Activated gamma-delta T cell (primary cell): Measurements from ENCODE around the gene GFOD2.
A peak's percentile ranks its signal among the peaks of the same experiment; 100 is the strongest.
"Not testable (repeated sequence)": the region's sequence is repeated elsewhere in the genome, so short reads cannot be mapped to it uniquely, and the experiment has no call there.

Source experiments
- DNase-seq: peaks from one replicate; lab custom pipeline; 2025; lab: John Stamatoyannopoulos, UW
- total RNA-seq, 2 donors: gene quantifications; one replicate each; lab custom pipeline; 2026; lab: John Stamatoyannopoulos, UW

GFOD2 gene, protein sequence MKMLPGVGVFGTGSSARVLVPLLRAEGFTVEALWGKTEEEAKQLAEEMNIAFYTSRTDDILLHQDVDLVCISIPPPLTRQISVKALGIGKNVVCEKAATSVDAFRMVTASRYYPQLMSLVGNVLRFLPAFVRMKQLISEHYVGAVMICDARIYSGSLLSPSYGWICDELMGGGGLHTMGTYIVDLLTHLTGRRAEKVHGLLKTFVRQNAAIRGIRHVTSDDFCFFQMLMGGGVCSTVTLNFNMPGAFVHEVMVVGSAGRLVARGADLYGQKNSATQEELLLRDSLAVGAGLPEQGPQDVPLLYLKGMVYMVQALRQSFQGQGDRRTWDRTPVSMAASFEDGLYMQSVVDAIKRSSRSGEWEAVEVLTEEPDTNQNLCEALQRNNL
- 25.1 to 28.6 reads per million in 2 donors for total RNA-seq

GRCh38 chr16:67719048-67719777 lies at the start of gene GFOD2:
TSS of gene GFOD2 (minus strand) at chr16:67719316. CDS start at chr16:67685715, 33,601 bp downstream.
- DNase-seq = peak; percentile 90

GRCh38 chr16:67767953-67768352 lies 48.8 kb upstream of the GFOD2 start:
- DNase-seq = no peak

- no peak for DNase-seq
These were observed 47.2 kb upstream of the GFOD2 start for GRCh38 chr16:67766291-67766690.

DNA sequence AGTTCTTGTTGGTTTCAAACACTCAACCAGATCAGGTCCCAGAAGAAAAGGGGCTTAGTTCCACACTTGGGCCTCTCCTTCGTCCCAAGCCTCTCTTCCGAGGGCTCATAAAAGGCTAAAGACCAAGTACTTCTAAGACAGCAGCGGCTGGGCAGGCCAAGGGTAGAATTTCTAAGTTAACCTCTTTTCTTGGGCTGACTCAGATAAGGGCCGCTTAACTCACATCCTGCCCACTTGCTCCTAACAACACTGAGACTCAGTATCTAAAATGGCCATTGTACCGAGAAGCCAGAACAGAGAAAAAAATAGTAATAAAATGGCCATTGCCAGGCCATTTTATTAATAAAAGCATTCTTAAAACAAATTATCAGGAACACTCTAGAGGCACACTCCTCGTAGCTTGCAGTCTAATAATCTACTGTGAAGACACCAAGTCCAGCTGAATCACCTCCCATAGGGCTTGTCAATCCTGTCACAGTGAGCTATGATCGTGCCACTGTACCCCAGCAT lies 45.1 kb upstream of the GFOD2 start:
- DNase-seq = no peak

GRCh38 chr16:67763066-67763465 lies 44.0 kb upstream of the GFOD2 start:
- DNase-seq = no peak

GRCh38 chr16:67762385-67762784 lies 43.3 kb upstream of the GFOD2 start:
- no peak for DNase-seq

DNA sequence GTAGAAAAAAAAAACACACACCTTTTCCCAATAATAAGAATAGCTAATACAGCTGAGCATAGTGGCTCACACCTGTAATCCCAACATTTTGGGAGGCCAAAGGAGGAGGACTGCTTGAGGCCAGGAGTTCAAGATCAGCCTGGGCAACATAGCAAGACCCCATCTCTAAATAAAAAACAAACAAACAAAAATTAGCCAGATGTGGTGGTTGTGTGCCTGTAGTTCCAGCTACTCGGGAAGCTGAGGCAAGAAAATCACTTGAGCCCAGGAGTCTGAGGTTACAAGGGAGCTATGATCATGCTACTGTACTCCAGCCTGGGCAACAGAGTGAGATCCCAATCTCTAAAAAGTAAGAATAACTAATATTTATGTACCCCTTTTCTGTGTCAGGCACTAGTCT lies 42.8 kb upstream of the GFOD2 start:
- no peak for DNase-seq

- no peak for DNase-seq
These were observed 41.8 kb upstream of the GFOD2 start for GRCh38 chr16:67760956-67761230.

DNA sequence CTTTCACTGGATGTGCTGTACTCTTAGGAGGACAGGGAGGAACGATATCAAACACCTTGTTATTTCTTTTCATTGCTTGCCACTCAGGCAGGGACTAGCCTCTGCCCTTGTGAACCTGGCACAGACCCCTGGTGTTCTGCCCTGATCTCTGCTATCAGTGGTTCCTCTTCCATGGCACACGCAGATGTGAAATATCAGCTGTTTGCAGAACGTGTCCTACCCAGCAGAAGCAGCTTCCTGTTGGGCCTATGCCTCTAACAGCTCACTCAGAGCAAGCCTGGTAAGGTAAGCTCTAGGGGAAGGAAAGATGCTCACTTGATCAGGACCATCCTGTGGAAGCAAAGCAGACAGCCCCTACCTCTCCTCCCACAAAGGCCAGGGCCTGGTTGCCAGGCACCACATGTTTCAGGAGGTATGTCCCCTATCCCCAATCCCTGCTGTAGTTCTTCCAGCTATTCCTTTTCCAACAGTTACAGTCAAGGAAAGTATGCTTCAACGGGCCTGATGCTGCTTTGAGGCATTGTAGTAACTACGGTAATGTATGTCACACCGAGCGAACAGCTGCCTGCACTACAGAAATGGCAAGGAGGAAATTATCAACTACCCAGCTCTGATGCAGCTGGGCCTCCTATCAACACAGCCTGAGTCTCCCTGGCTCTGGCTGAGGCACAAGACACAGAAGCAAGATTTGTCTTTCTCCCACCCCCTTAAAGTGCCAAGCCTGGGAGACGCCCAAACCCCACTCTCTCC lies 41.3 kb upstream of the GFOD2 start:
- no peak for DNase-seq

GRCh38 chr16:67758966-67759365 lies 39.9 kb upstream of the GFOD2 start:
- DNase-seq = no peak

- DNase-seq = no peak
These were observed 38.9 kb upstream of the GFOD2 start for GRCh38 chr16:67758006-67758405.

- DNase-seq = no peak
These were observed 33.5 kb upstream of the GFOD2 start for GRCh38 chr16:67752641-67753040.

GRCh38 chr16:67751331-67751730 lies 32.2 kb upstream of the GFOD2 start:
- DNase-seq = not testable (repeated sequence)

DNA sequence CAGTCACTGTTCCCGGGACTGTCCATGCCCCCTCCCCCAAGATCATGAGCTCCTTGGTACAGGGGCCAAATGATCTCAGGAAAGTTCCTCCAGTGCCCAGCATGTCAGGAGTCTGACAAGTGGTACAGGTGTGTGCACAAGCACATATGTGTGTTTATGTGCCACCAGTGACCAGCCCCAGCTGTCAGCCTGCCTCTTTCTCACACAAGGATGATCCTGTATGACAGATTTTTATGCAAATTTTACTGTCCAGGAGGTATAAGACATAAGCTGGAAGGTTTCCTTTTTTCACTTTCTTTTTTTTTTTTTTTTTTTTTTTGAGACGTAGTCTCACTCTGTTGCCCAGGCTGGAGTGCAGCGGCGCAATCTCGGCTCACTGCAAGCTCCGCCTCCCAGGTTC lies 31.4 kb upstream of the GFOD2 start:
- DNase-seq = no peak

DNA sequence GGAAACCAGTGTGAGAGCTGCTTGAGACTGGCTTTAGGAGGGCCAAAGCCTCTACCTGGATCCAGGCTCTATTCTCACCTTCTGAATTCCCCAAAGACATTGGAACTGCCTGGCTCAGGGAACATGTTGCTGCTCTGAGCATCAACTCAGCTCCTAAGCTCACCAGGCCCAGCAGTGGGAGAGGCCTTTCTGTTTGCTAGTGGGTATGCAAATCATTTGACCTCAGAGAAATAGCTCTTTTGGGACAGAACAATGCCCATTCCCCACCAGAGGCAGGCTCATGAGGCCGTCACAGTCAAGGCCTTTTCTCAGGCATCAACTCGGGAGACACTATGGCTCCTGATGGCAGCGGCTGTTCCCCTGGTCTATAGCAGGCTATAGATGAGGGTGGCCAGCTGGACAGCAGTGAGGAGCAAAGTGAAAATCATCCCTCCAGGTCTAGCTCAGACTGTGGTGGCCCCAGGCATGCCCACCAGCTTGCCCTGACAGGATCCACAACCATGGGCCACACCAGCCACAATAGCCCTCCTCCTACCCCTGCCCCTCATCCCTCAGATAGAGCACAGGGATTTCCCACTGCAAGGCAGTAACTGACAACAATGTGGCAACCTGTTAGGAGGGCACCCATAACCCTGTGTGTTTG lies 30.4 kb upstream of the GFOD2 start:
- DNase-seq = no peak

DNA sequence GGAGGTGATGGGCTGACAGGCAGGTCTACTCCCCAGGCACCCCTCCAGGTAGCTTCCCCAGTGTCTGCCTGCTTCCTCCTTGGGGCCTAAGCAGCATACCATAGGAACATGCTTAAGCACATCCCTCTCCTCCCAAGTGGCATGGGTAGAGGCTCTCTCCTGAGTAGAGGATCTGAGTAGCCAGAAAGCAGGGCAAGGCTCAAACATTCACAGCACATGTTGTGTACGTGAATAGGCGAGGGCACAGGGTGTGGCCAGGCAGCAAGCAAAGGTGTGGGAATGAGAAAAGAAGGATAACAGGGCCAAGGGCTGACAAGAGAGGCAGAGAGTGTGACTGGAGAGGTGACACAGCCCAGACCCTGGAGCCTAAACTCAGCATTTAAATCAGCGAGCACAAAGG lies 29.7 kb upstream of the GFOD2 start:
- no peak for DNase-seq

DNA sequence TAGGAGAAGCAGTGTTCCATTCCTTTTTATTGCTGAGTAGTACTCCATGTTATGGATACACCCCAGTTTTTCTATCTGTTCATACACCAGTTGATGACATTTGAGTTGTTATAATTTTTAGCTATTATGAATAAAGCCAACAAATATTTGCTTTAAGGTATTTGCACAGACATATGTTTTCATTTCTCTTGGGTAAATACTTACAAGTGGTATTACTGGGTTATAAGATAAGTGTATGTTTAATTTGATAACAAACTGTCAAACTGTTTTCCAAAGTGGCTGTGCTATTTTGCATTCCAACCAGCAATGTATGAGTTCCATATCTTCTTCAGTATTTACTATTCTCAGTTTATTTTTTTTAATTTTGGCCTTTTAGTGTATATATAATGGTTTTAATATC lies 27.7 kb upstream of the GFOD2 start:
- DNase-seq = no peak

GRCh38 chr16:67741118-67741517 lies 22.0 kb upstream of the GFOD2 start:
- no peak for DNase-seq

GRCh38 chr16:67740391-67740790 lies 21.3 kb upstream of the GFOD2 start:
- DNase-seq = no peak

- no peak for DNase-seq
These were observed 17.7 kb upstream of the GFOD2 start for GRCh38 chr16:67736858-67737257.

GRCh38 chr16:67734731-67735201 lies 15.7 kb upstream of the GFOD2 start:
- DNase-seq = no peak
